Activated naive CD4-positive, alpha-beta T cell treated with Interleukin-2 at 50 U/mL for 16 hours (primary cell): ENCODE results near the gene MAN1C1.
"Not testable (repeated sequence)": the region's sequence is repeated elsewhere in the genome, so short reads cannot be mapped to it uniquely, and the experiment has no call there.

Experiments used
- DNase-seq: peaks from one replicate; pipeline ENCODE4 v3.0.0-alpha.2; 2020

MAN1C1 gene

GRCh38 chr1:25583519-25584370, 32.8 kb upstream of the MAN1C1 start:
- no peak for DNase-seq

GRCh38 chr1:25586181-25586588, 30.4 kb upstream of the MAN1C1 start:
- DNase-seq = no peak

DNA sequence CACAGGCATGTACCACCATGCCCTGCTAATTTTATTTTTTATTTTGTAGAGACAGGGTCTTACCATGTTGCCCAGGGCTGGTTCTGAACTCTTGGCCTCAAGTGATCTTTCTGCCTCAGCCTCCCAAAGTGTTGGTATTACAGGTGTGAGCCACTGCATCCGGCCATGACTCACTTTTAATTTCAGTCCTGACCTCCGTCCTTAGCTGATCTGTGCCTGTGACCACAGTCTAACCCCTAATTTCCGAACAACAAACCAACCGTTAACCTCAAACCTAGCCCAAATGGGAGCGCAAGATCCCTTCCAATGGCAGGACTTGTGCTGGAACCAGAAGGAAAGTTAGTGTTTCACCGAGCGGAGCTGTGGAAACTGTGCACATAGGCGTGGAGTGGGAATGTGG, 29.3 kb upstream of the MAN1C1 start:
- no peak for DNase-seq

DNA sequence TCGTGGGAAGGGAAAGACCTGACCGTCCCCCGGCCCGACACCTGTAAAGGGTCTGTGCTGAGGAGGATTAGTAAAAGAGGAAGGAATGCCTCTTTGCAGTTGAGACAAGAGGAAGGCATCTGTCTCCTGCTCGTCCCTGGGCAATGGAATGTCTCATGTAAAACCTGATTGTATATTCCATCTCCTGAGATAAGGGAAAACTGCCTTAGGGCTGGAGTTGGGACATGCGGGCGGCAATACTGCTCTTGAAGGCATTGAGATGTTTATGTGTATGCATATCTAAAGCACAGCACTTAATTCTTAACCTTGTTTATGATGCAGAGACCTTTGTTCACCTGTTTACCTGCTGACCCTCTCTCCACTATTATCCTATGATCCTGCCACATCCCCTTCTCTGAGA, 28.4 kb upstream of the MAN1C1 start:
- DNase-seq = not testable (repeated sequence)

DNA sequence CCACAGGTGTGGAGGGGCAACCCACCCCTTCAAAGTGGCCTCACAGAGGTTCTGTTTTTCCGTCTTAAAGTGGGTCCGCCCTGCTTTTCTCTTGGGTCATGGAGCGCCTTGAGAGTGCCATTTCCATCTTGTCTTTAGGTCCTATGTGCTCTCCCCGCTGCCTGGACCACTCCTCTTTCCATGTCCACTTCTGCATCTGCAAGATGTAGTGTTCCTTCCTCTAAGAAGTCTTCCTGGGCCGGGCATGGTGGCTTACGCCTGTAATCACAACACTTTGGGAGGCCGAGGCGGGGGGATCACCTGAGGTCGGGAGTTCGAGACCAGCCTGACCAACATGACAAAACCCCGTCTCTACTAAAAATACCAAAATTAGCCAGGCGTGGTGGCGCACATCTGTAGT, 27.8 kb upstream of the MAN1C1 start:
- DNase-seq = not testable (repeated sequence)

GRCh38 chr1:25590096-25590824, 26.3 kb upstream of the MAN1C1 start:
- DNase-seq = no peak

DNA sequence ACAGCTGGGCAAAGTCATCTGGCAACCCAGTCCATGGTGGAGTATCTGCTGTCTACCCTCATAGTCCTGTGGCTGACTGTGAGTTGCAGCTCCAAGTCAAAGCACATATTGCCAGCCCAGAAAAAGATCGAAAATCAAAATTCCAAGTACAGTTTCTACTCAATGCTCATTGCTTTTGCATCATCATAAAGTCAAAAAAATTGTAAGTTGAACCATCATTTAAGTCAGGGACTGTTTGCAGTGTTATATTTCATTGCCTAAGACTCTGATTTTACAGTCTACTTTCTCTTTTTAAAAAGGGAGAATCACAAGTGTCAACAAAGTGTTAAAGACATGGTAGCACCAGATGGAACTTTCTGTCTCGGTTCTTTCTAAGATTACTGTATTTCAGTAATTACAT, 22.7 kb upstream of the MAN1C1 start:
- no peak for DNase-seq

GRCh38 chr1:25594971-25595370, 21.6 kb upstream of the MAN1C1 start:
- DNase-seq = no peak

DNA sequence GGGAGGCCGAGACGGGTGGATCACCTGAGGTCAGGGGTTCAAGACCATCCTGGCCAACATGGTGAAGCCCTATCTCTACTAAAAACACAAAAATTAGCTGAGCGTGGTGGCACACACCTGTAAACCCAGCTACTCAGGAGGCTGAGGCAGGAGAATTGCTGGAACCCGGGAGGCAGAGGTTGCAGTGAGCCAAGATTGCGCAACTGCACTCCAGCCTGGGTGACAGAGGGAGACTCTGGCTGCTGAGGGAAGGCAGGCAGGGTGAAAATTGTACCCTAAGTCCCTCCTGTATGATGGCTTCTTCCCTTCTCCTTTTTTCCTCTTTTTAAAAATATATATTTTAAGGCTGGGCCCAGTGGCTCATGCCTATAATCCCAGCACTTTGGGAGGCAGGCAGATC, 19.9 kb upstream of the MAN1C1 start:
- DNase-seq = not testable (repeated sequence)

DNA sequence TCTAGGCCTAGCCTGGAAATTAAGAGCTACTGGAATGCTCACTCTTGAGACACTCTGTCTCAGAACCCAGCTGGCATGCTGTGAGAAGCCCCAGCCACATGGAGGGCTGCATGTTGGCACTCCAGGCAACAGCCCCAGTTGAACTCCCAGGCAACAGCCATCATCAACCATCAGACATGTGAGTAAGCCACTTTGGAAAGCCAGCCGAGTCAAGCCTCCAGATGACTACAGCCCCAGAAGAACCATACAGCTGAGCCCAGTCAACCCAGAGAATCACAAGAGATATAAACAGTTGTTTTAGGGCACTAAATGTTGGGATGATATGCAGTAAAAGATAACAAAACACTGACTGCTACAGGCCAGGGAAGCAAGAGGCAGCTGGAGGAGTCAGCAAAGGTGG, 17.7 kb upstream of the MAN1C1 start:
- DNase-seq = no peak

- DNase-seq = no peak
Measured at GRCh38 chr1:25599969-25600610, 16.5 kb upstream of the MAN1C1 start.

DNA sequence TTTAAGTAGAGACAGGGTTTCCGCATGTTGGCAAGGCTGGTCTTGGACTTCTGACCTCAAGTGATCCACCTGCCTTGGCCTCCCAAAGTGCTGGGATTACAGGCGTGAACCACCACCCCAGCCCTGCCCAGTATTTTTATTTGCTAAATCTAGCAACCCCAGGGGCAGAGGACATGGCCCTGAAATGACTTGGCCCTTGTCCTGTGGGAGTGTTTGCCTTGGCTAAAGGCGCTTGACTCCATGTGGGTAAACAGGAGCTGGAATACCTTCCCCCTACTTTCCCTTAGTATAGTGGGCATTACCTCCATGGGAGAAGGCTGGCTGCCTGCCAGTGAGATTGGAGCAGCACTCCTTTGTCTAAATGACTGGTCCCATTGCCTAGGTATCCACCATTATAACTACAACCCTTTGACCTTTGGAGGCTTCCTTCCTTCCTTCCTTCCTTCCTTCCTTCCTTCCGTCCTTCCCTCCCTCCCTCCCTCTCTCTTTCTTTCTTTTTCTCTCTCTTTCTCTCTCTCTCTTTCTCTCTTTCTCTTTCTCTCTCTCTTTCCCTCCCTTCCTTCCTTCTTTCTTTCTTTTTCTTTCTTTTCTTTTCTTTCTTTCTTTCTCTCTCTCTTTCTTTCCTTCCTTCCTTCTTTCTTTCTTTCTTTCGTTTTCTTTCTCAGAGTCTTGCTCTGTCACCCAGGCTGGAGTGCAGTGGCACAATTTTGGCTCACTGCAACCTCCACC, 15.5 kb upstream of the MAN1C1 start:
- not testable (repeated sequence) for DNase-seq

- not testable (repeated sequence) for DNase-seq
Measured at GRCh38 chr1:25603779-25604538, 12.6 kb upstream of the MAN1C1 start.

DNA sequence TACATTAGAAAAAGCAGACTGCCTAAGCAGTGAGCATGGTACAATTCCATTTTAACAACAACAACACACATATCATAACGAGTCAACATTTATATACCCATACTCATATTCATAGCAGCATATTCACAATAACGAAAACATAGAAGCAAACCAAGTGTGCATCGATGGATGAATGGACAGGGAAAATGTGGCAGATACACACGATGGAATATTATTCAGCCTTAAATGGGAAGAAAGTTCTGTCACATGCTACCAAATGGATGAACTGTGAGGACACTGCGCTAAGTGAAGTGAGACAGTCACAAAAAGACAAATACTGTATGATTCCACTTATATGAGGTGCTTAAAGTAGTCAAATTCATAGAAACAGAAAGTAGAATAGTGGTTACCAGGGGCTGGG, 9.5 kb upstream of the MAN1C1 start:
- DNase-seq = no peak

DNA sequence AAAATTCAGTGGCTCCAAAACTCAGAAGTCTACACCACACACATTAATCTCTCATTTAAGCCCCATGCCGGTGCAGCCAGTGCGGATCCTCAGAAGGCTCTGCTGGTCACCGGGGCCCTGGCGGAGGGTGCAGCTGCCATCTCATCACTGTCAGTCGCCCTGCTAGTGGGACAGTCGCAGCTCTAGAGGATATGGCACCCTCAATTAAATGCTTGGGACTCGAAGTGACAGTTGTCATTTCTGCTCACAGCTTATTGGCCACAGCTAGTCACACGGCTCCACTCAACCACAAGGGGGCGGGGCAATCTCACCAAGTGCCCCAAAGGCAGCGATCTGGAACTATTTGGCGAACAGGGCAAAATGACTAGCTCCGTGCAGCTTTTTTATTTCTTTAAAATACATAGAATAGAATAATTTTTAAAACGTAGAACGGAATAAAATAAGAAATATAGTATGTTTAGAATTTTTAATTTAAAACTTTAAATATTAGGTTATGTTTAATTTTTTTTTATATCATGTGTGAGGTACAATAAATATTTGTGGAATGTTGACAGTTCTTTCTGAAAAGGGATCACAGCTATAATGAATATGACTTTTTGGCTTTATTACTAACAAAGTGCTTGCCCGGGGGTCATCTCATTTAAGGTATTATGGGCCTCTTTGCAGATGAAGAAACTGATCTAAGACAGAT, 8.0 kb upstream of the MAN1C1 start:
- peak; percentile 88 for DNase-seq

DNA sequence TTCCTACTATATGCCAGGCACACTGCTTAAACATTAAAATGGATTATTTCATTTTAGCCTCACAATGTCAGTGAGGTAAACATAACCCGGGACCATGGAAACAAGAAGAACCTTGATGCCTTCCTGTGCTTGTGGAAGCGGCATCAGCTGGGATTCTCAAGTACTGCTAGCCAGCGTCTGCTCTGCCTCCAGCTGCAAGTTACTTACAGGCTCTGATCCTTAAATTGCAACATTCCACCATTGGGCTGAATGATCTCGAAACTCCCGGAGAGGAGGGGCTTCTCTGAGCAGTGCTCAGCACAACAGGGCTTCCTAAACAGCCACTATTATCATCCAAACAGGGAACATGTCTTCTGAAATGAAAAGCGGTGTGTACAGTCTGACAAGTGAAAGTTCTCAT, 6.7 kb upstream of the MAN1C1 start:
- DNase-seq = no peak

GRCh38 chr1:25610822-25611630, 5.6 kb upstream of the MAN1C1 start:
- DNase-seq = no peak

- no peak for DNase-seq
Measured at GRCh38 chr1:25611843-25612242, 4.7 kb upstream of the MAN1C1 start.

GRCh38 chr1:25612421-25612820, 4.2 kb upstream of the MAN1C1 start:
- no peak for DNase-seq

- no peak for DNase-seq
Measured at GRCh38 chr1:25613091-25613490, 3.5 kb upstream of the MAN1C1 start.
